Activated CD4-positive, alpha-beta T cell treated with anti-CD3 and anti-CD28 coated beads, Interleukin-2, amount 50 U/mL, for 1 hour (primary cell): Measurements from ENCODE around the gene ADORA1.

ENCODE experiments used
- DNase-seq: peaks from one replicate; pipeline ENCODE4 v3.0.0-alpha.2; 2020

The ADORA1 gene

GRCh38 chr1:203176273-203177035 is 48.9 kb downstream of the ADORA1 start:
- no peak for DNase-seq

GRCh38 chr1:203177036-203177405 is 49.5 kb downstream of the ADORA1 start:
- no peak for DNase-seq

GRCh38 chr1:203177470-203178039 is 50.0 kb downstream of the ADORA1 start:
- no peak for DNase-seq

- DNase-seq = no peak
These were observed 50.6 kb downstream of the ADORA1 start for GRCh38 chr1:203178083-203178482.

DNA sequence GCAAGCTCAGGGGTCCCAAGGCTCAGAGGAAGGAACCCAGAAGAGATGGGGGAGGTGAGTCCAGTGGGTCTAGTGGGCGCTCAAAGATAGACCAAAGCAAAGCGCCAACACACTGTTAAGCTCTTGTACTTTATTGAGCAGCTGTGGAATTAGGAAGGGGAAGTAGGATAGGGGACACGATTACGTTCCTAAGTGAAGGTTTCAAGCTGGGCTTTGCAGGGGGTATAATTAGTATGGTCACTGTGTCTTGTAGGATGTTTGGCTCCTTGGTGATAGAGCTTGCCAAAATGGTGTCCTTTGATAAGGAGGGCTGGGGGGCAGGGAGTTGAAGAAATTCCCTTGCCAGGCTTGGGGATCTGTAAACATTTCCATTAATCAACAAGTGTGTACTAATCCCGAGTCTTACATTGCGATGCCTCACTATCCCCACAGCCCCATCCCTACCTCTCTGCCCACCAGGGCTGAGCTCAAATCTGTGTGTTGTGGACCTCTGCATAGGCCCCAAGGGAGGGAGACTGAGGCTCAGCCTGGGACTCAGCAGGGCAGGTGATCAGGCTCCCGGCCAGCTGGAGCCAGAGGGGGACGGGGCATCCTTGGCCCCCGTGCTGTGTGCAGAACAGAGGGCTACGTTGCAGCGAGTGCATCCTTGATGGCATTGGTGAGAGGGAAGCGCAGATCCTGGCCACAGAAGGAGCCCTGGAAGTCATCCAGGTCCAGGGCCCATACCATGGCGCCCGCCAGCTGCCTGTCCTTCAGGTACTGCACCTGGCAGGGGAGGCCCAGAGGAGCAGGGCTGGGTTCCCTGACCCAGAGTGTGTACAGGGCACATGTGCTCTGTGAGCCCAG is 51.5 kb downstream of the ADORA1 start:
- DNase-seq = no peak

- DNase-seq = no peak
These were observed 52.1 kb downstream of the ADORA1 start for GRCh38 chr1:203179667-203180005.

DNA sequence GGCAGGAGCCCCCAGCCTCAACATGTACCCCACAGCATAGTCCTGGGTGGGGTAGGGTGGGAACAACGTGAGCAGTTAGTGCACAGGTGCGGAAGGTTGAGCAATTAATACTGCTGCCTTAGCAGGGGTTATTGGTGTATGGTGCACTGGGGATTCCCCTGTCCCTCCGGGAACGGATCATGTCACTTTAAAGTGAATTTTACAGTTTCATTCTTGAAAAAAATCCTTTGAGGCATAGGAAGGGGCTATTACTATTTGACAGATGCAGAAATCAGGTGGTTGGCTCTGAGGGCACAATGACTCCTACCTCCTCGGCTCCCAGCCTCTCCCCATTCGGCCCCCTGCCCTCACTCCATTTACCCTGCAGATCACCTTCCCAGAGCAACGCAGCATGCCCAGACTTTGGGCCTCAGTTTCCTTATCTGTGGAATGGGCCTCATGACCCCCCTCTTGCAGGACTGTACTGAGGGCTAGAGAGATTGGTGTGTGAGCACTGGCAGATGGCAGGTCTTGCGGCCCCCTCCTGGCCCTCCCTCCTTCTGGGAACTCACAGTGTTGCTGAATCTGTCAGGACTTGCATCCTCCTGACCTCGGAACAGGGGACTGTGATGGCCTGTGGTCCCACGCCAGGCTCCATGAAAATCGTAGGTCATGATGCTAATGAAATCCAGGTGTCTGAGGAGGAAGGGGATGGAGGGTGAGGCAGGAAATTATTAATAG is 53.2 kb downstream of the ADORA1 start:
- DNase-seq = no peak

- DNase-seq = no peak
These were observed 54.3 kb downstream of the ADORA1 start for GRCh38 chr1:203181586-203182386.

GRCh38 chr1:203182387-203182953 is 54.9 kb downstream of the ADORA1 start:
- DNase-seq = no peak

GRCh38 chr1:203183828-203184227 is 56.3 kb downstream of the ADORA1 start:
- DNase-seq = no peak

DNA sequence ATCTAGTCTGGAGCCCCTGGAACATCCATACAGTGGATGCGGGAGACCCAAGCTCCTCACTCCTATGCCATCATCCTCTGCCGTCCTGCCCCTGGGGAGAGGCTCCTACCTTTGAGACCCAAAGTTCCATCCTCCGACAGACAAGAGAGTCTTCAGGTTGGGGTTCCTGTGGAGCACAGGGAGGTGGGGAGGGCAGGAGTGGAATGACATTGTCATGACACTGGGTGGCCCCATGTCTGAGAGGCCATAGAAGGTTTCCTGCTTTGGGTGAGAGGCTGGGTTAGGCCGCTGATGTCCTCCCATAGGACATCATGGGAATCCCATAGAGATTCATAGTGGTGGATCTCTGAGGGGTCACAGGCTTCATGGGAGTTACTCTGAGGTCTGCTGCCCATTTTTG is 56.9 kb downstream of the ADORA1 start:
- DNase-seq = no peak

- DNase-seq = no peak
These were observed 57.5 kb downstream of the ADORA1 start for GRCh38 chr1:203185061-203185461.

- DNase-seq = no peak
These were observed 58.1 kb downstream of the ADORA1 start for GRCh38 chr1:203185585-203185984.

DNA sequence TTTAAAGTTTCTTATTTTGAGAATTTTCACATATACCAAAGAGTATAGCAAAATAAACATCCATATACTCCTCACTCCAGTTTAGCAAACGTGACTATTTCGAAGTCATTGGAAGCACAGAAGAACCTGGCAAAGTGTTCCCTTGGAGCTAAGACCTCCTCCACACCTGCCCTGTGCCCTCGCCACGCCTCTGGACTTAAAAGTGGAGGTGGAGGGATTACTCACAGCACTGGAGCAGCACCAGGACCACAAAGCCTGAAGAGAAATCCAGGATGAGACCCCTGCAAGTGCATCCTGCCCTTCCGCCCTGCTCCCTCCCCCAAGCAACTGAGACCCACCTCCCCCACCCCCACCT is 58.5 kb downstream of the ADORA1 start:
- no peak for DNase-seq

DNA sequence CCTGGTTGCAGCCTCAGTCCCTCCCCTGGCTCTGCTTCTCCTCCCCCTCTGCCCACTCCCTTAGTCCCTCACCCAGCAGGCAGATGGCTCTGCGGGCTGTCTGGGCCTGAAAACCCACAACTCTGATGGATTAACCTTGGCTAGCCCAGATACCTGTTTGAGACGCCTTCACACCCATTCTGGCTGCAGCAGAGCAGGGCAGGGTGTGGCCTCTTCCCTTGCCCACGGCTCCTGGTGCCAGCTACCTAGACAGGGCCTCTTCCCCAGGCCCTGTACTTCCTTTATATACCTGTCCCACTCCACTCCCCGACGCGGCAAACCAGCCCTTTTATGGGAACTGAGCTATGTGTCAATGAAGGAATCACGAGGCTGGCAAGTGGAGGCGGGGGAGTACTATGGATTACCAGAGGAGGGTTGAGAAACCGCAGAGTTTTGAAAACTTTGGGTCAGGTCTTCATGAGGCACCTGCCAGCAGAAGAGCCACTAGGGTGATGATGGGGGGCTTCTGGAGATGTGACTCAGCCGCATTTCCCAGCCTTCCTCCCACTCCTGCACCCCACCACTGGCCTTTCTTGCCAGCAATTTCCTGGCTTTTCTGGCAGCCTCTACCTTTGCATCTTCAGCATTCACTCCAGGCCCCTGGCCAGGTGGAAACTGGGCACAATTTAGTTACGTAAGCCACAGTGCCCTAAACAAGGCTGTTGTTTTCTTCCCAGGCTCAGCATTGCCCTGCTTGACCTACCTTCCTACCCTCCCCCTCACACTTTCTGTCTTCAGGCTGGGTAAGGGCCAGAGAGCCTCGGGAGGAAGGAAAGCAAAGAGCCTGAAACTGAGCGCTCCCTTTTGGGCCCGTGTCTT is 59.1 kb downstream of the ADORA1 start, which contains the start of gene CHI3L1:
Gene CHI3L1 (minus strand): TSS at position 259 of the 858 bp plus-strand sequence. CDS start 81 bp downstream, at position 178.
- DNase-seq = no peak

- no peak for DNase-seq
These were observed 59.8 kb downstream of the ADORA1 start for GRCh38 chr1:203187304-203187685.

DNA sequence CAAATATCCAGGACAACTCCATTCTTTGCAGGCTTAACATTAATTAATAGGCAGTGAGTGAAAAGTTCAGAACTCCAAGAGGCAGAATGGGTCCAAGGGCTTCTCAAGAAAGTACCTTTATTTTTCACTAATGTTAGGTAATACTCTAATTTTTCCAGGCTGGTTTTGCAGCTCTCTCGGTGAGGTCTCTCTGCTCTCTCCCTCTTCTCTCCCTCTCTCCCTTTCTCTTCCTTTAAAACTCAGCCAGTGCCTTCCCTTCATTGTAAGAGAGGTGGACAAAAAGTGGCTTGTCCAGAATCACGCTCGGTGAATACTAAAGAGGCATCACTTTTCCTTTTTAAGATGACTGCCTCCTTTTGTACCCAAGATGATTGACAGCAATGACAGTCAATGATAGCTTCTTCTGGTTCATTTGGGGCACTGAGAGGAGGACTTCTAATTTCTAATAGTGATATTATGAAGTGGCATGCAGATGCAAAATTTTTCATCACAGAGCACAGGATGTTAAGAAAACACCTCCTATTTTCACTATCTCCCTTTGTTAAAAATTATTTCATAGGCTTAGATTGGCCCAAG is 60.3 kb downstream of the ADORA1 start:
- DNase-seq = no peak

DNA sequence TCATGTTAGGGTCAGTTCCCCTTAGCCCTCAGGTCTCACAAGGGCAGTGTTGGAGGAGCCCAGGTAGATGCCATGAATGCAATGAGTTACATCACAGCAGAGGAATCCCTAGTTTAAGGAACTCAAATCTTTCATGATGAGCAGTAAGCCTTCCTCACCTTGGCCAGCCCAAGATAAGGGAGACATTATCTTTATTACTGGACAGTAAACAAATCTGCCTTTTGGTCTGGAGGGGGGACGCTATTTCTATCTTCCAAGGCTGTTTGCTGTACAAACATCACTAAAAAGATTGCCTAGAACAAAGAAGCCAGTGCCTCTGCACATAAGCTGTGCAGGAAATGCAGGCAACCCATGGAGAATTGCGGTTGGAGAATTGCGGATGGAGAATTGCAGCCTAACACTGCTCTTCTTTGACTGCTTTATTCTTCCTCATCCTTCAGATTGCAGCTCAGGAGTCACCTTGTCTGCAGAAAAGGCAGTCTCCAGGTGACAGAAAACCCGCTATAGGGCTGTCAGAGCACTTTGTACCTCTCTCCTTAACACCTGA is 61.2 kb downstream of the ADORA1 start:
- no peak for DNase-seq

GRCh38 chr1:203189951-203190352 is 62.4 kb downstream of the ADORA1 start:
- no peak for DNase-seq

DNA sequence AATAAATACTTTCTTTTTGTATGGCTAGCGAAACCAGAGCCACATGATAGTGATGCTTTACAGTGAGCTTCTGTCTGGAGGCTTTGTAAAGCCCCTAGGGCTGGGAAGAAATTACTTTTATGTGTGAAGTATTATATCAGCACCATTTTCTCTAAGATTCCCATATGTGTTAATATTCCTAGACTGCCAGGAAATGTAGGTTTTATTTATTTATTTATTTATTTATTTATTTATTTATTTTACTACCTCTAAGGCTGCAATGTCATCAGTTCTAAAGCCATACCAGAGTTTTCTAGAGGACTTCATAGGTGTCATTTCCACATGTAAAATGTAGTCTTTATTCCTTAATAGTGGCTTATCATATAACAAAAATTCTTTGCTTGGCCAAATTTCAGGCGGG is 63.4 kb downstream of the ADORA1 start:
- DNase-seq = no peak
